RWPE1 (cell line): ENCODE data around the gene CCDC69.

ENCODE experiments used
- CTCF ChIA-PET: fragments of 350-600 bp; sonication (Branson Sonifier 250); formaldehyde crosslinking; extraction: SDS; loops from one replicate; lab custom pipeline; 2021; lab: Yijun Ruan, JAX
- POLR2A ChIA-PET: fragments of 400-600 bp; formaldehyde crosslinking; extraction: SDS; loops from one replicate; lab custom pipeline; 2020; ENCODE audit warnings: antibody characterized with exemption; ENCODE audit not compliant: low non-redundant PET; lab: Yijun Ruan, JAX
- DNase-seq: peaks from one replicate; pipeline ENCODE4 v3.0.0; 2012; ENCODE audit warnings: low spot score
- H3K27ac ChIP-seq: fragments of 450-650 bp; 2 replicates; pipeline ENCODE4 v1.5.1; 2017
- TF ChIP-seq, protein P1 (sequence below): fragments of 450-650 bp; conservative IDR thresholded peaks from 2 replicates; pipeline ENCODE4 v1.5.1; 2017; ENCODE audit warnings: low read depth, mild to moderate bottlenecking

Gene CCDC69, protein sequence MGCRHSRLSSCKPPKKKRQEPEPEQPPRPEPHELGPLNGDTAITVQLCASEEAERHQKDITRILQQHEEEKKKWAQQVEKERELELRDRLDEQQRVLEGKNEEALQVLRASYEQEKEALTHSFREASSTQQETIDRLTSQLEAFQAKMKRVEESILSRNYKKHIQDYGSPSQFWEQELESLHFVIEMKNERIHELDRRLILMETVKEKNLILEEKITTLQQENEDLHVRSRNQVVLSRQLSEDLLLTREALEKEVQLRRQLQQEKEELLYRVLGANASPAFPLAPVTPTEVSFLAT

DNA sequence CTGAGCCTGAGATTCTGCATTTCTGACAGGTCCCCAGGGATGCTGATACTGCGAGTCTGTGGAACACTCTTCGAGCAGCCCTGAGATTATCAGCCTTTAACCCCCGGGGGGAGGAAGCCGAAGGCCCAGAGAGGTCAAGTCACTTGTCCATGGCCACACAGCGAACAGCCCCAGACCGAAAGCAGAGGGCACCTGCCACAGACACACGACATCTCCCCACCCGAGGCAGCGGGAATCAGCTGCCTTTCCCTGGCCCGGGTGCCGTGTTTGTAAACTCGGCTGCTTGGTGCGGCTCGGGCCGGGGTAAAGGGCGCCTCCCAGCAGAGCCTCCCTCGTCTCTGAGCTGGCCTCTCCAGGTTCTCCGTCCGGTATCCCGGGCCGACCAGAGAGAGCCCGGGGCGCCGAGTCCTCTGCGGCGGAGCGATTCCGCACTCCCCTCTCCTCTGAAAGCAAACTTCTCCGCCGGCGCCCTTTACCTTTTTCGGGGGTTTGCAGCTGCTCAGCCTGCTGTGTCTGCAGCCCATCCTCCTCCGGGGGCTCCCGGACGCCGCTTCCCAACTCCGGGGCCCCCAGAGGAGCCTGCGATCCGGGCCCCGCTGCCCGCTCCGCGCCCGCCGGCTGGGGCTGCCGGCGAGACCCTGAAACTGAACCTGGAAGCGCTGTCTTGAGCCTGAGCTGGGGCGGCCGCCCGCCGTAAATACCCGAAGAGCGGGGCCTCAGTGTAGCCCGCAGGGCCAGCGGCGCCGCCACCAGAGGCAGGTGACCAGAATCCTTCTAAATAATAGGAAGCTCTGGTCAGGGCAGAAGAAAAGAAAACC is at the start of gene CCDC69:
Gene CCDC69 (minus strand): TSS at position 646 of the 818 bp plus-strand sequence. CDS start 122 bp downstream, at position 524.
- DNase-seq = peak; percentile 80
- POLR2A ChIA-PET = interaction anchor here (1.1 kb wide), 1 partner anchor 19 kb away, joined by 3 read pairs; no protein-coding TSS in a partner anchor
- TF ChIP-seq, protein P1, sequence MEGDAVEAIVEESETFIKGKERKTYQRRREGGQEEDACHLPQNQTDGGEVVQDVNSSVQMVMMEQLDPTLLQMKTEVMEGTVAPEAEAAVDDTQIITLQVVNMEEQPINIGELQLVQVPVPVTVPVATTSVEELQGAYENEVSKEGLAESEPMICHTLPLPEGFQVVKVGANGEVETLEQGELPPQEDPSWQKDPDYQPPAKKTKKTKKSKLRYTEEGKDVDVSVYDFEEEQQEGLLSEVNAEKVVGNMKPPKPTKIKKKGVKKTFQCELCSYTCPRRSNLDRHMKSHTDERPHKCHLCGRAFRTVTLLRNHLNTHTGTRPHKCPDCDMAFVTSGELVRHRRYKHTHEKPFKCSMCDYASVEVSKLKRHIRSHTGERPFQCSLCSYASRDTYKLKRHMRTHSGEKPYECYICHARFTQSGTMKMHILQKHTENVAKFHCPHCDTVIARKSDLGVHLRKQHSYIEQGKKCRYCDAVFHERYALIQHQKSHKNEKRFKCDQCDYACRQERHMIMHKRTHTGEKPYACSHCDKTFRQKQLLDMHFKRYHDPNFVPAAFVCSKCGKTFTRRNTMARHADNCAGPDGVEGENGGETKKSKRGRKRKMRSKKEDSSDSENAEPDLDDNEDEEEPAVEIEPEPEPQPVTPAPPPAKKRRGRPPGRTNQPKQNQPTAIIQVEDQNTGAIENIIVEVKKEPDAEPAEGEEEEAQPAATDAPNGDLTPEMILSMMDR = peak; percentile 31; the same call in 1 of the 2 replicates
- no peak within 1 kb of the TSS; the same call in 1 of the 2 replicates for H3K27ac ChIP-seq
- CTCF ChIA-PET = interaction anchor here (0.5 to 1.1 kb wide), 9 partner anchors 10 to 1605 kb away, joined by 3 to 11 read pairs (median 3); partner anchors contain the start of gene DCTN4

DNA sequence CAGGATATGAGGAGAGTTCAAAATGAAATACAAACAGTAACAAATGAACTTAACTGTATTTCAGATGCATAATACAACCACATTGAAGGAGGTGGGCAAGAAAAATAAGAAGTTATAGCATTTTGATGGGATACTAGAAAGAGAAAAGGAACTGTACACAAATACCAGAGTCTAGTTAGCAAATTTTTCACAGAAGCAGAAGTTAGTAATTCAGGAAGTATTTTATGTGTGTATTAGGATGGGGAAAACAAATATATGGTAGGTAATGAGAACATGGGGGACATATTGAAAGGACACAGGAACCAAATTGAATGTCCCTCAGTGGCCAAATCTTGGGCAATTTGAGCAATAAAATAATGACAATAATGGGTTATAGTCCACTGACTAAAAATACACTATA is 47.4 kb upstream of the CCDC69 start:
- POLR2A ChIA-PET = no interaction called here
- TF ChIP-seq, protein P1 = no peak
- CTCF ChIA-PET = no interaction called here
- DNase-seq = no peak
- no peak overlapping the region for H3K27ac ChIP-seq

DNA sequence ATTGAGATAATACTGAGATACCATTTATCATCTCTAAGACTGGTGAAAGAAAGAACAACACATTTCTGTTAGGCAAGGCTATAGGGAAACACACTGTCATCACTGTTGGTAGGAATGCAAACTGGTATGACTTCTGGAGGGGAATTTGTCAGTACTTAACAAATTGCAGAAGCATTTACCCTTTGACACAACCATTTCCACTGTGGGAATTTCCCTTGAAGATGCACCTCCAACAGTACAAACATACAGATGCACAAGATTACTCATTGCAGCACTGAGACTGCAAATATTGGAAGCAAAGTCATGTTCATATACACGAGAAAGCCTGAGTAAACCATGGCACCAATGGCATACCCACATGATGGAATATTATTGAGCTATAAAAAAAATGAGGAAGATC is 46.7 kb upstream of the CCDC69 start:
- no peak overlapping the region for H3K27ac ChIP-seq
- no peak for DNase-seq
- CTCF ChIA-PET = no interaction called here
- TF ChIP-seq, protein P1 = no peak
- POLR2A ChIA-PET = interaction anchor here (0.7 kb wide), 1 partner anchor 54 kb away, joined by 5 read pairs; no protein-coding TSS in a partner anchor

DNA sequence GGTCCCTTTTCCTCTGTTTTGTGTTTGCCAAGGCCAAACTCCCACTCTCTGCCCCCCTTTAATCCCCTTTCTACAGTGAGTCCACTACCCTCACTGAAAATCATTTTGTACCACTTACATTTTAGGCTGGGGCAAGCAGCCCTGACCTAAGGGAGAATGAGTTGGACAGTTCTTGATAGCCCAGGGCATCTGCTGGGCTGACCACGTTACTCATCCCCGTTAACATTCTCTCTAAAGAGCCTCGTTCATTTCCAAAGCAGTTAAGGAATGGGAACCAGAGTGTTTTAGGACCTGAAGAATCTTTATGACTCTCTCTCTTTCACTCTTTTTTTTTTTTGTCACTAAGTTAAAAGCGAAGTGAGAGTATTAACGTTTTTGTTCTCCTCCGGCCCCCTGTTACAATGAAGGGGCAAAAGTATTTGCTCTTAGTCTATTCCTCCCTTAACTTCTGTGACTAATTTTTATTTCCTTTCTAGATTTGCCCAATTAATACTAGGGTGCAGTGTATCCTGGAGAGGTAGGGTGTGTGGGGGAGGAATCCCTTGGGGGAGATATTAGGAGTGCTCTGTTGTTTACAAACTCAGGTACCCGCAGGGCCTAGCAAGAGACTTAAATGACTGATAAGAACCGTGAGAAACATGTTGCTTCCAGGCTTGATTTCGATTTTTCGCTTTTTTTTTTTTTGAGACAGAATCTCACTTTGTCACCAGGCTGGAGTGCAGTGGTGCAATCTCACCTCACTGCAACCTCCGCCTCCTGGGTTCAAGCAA is 43.8 kb upstream of the CCDC69 start:
- ChIA-PET POLR2A (no interaction called here), CTCF (interaction anchor here (0.7 kb wide), 1 partner anchor 231 kb away, joined by 5 read pairs; no protein-coding TSS in a partner anchor)
- no peak for DNase-seq
- H3K27ac ChIP-seq = no peak overlapping the region
- TF ChIP-seq, protein P1 = no peak

DNA sequence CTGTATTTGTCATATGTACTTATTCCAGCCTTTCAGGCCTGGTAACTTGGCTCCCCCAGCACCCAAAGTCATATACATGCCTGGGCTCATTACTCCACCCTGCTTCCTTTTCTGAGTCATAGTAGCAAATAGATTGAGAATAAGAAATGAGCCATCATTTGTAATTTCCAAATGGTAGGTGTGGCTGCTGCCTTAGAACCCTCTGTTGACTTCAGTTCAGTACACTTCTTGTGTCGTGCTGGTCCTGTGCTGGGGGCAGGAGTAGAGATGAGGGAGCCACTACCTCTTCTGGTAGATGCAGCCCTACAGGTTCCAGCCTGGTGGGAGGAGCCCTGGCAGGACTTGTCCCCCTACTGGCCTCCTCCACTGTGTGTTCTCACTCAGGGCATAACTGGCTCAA is 40.2 kb upstream of the CCDC69 start:
- peak overlapping the region; percentile 91 for H3K27ac ChIP-seq
- TF ChIP-seq, protein P1 = no peak
- DNase-seq = peak; percentile 95
- CTCF ChIA-PET = interaction anchor here (1.6 kb wide), 1 partner anchor 10 kb away, joined by 3 read pairs; no protein-coding TSS in a partner anchor
- POLR2A ChIA-PET = interaction anchor here (0.6 to 1.8 kb wide), 2 partner anchors 11 to 42 kb away, joined by 5 to 6 read pairs; partner anchors contain the start of gene GM2A
